ENCODE results near the gene DOK3.

DNA sequence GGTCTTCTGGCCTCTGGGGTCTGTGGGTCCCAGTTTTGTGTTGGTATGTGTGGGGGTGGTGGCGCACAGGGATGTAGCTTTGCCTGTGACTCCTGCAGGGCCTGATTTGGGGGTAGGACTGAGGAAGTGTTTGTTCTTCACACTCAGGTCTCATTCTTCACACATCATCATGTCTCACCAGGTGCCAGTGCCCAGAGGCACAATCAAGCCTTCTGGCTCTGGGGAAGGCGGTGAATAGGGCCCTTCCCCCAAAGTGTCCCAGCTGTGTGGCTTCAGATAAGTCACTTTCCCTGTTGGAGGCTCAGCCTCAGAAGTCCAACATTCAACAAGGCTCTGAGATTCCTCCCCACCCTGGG lies 41.3 kb downstream of the DOK3 start:
- no peak for TF ChIP-seq POLR2AphosphoS5 (IDR thresholded peaks at IDR 0.05; ENCODE audit: insufficient read depth, low read depth, low read length)
- TF ChIP-seq, protein P1, sequence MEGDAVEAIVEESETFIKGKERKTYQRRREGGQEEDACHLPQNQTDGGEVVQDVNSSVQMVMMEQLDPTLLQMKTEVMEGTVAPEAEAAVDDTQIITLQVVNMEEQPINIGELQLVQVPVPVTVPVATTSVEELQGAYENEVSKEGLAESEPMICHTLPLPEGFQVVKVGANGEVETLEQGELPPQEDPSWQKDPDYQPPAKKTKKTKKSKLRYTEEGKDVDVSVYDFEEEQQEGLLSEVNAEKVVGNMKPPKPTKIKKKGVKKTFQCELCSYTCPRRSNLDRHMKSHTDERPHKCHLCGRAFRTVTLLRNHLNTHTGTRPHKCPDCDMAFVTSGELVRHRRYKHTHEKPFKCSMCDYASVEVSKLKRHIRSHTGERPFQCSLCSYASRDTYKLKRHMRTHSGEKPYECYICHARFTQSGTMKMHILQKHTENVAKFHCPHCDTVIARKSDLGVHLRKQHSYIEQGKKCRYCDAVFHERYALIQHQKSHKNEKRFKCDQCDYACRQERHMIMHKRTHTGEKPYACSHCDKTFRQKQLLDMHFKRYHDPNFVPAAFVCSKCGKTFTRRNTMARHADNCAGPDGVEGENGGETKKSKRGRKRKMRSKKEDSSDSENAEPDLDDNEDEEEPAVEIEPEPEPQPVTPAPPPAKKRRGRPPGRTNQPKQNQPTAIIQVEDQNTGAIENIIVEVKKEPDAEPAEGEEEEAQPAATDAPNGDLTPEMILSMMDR (IDR thresholded peaks at IDR 0.05; ENCODE audit: extremely low read depth in 1 of 2, insufficient read depth in 1 of 2, low read depth in 1 of 2, low read length in 2 of 2), result no peak
- TF ChIP-seq, protein P2, sequence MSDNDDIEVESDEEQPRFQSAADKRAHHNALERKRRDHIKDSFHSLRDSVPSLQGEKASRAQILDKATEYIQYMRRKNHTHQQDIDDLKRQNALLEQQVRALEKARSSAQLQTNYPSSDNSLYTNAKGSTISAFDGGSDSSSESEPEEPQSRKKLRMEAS (IDR thresholded peaks at IDR 0.05; ENCODE audit: insufficient read depth, insufficient read length), result no peak
